Heart left ventricle (tissue), 16 donors: ENCODE data around the gene NPC1L1. TPM values are rescaled to one million over a fixed set of nuclear protein-coding genes. Genes with fewer than 3 reads are reported as not detected.

Experiments
- ATAC-seq, 4 donors: fragments of 200-7000 bp; cut with Tn5 transposase; one replicate each; pipeline ENCODE4 v1.9.1; 2020 to 2022; ENCODE audit warnings: moderate library complexity in 4 of 4, mild to moderate bottlenecking in 3 of 4, moderate number of reproducible peaks in 1 of 4
- DNase-seq, 5 donors: peaks; one replicate each; pipeline ENCODE4 v3.0.0-alpha.2; 2020
- H3K27ac ChIP-seq, 12 donors: fragments of 200-600 bp; sonication (generic) in 4 of 12; one replicate each; pipeline versions ENCODE4 v1.5.0 to v1.8.0; 2016 to 2022; ENCODE audit warnings: mild to moderate bottlenecking in 2 of 12
- H3K27me3 ChIP-seq, 9 donors: fragments of 200-600 bp; sonication (generic) in 2 of 9; one replicate each; pipeline versions ENCODE4 v1.5.1 to v1.8.0; 2016 to 2022; ENCODE audit warnings: mild to moderate bottlenecking in 3 of 9
- H3K36me3 ChIP-seq, 9 donors: fragments of 200-600 bp; sonication (generic) in 2 of 9; one replicate each; pipeline versions ENCODE4 v1.5.0 to v1.8.0; 2018 to 2022; ENCODE audit warnings: mild to moderate bottlenecking in 2 of 9
- H3K4me1 ChIP-seq, 12 donors: fragments of 200-600 bp; sonication (generic) in 4 of 12; one replicate each; pipeline versions ENCODE4 v1.5.0 to v1.8.0; 2016 to 2022; ENCODE audit warnings: mild to moderate bottlenecking in 3 of 12
- H3K4me3 ChIP-seq, 12 donors: fragments of 200-600 bp; sonication (generic) in 4 of 12; one replicate each; pipeline versions ENCODE4 v1.5.0 to v1.8.0; 2017 to 2022; ENCODE audit warnings: mild to moderate bottlenecking in 9 of 12, moderate library complexity in 4 of 12
- H3K9me3 ChIP-seq, 12 donors: fragments of 200-600 bp; sonication (generic) in 4 of 12; one replicate each; pipeline versions ENCODE4 v1.5.0 to v1.8.0; 2016 to 2022; ENCODE audit warnings: mild to moderate bottlenecking in 1 of 12
- CTCF ChIP-seq, 12 donors: fragments of 200-600 bp; sonication (generic) in 4 of 12; IDR thresholded peaks; one replicate each; pipeline versions ENCODE4 v1.5.0 to v1.8.0; 2018 to 2022; ENCODE audit warnings: antibody characterized with exemption in 12 of 12, mild to moderate bottlenecking in 5 of 12
- POLR2A ChIP-seq, 2 donors: fragments of 450-650 bp; IDR thresholded peaks; one replicate each; pipeline ENCODE4 v1.6.1; 2017; ENCODE audit warnings: antibody characterized with exemption in 2 of 2, mild to moderate bottlenecking in 2 of 2, moderate library complexity in 2 of 2
- WGBS, 4 donors: extraction: QIAGEN DNeasy Blood & Tissue Kit in 2 of 4; methylation state at CpG; one replicate each; pipeline versions ENCODE4 v1.1.5 to v1.1.7; 2013 to 2018; 5-methylcytosine and 5-hydroxymethylcytosine counted together
- intact Hi-C, 10 donors: fragments of 100-400 bp; cut with DNase I; formaldehyde crosslinking; loops; one replicate each; pipeline versions ENCODE4 v1.11.1 to v1.14.2; 2022
- polyA plus RNA-seq, 2 donors: library from polyadenylated mRNA; stranded (reverse); fragments of 200-250 nt; gene quantifications; one replicate each; pipeline ENCODE4 v1.2.3, GENCODE V29; 2013
- total RNA-seq, 9 donors: library from RNA; depleted of rRNA in 2 of 9; stranded (reverse); fragments of >200 nt in 2 of 9; fragmentation: NEBNext Ultra II Directional in 3 of 9; extraction: Animal tissue kit (Norgen Biotek cat#: 25700) in 3 of 9; gene quantifications; one replicate each; pipeline versions ENCODE4 v1.1.0 to v1.2.4, GENCODE V29; 2016 to 2023
- donor health status: ischemic (EF 13 %, LVEDD 7.1; RV severe dilation, severe dysfunction).
- donor health status: healthy with polysubstance abuse.
- donor health status: DM: no; HTN: yes; CAD: no.
- donor health status: DM: no; HTN: no; CAD: no.
- donor health status: ischemic (EF 25% LVEDD 6.9; RV normal size, moderate dysfunction).
- donor health status: ischemic (EF 25% LVEDD 5.7; RV mildly dilated, moderate dysfunction).
- donor health status: healthy.
- donor health status: DM: yes; HTN: yes; CAD: no.
- donor health status: ischemic (EF 35%, LVEDD 5.7; RV mildly dilated, moderate dysfunction).
- donor health status: nonischemic (EF 11% LVEDD 7.7; RV severe dilation, severe dysfunction).
- donor health status: DM: yes; HTN: yes; CAD: no.
- donor health status: PGD.
- donor health status: ischemic (EF 29% LVEDD 5.4; RV normal size, mild dysfunction).
- donor health status: nonischemic (EF 23%, LVEDD 6.1; RV moderate dilation, normal function).

Gene NPC1L1
- total and polyA plus RNA-seq, 11 donors, result 0.03 to 0.25 (median 0.13) TPM; not detected in 4

DNA sequence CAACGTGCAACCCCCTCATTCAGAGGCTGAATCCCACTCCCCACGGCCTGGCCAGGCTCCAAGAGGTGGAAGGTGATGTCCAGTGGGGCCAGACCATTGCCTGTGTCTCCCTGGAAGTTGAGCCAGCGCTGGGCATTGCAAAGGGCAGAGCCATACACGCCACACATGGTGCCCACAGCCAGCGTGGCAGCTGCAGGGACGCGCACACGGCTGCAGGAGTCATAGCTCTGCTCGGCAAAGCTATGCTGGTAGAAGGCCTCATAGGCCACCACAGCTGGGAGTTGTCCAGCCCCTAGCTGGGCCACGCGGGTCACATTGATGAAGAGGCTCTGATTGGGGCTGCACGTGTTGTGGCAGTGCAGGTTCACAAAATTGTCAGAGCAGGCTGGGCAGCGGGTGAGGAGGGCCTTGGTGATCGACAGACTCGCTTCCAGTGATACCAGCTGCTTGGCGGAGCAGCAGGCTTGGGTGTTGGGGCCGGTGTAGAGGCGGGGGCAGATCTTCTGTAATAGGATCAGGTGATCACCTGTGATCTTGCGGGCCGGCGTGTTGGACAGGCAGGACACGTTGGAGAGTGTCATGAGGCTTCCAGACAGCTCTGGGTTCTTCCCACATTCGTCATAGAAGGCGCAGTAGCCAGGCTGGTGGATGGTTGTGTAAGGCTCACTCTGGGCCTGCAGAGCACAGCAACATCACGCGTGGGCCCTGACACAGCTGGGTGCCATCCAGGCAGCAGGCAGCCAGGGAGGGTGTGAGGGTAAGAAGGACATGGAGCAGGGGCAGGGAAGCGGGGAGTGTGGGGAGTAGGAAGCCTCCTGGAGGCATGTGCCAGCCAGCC lies 1.2 kb downstream of the NPC1L1 start:
- intact Hi-C loops, result no loop called here
- WGBS, 4 donors, result 85 to 89% (median 88%) methylated on average over 13 to 27 of the region's 27 CpGs
- Histone ChIP-seq H3K4me1 (no peaks in the 10 kb centered on the region), H3K9me3 (no peaks in the 10 kb centered on the region), H3K27me3 (no peaks in the 10 kb centered on the region), H3K36me3 (no peaks in the 10 kb centered on the region), H3K4me3 (no peak overlapping the region), H3K27ac (no peak overlapping the region)
- ATAC-seq (no peak), DNase-seq (no peak)
- no peak for TF ChIP-seq CTCF (IDR thresholded peaks at IDR 0.05)

DNA sequence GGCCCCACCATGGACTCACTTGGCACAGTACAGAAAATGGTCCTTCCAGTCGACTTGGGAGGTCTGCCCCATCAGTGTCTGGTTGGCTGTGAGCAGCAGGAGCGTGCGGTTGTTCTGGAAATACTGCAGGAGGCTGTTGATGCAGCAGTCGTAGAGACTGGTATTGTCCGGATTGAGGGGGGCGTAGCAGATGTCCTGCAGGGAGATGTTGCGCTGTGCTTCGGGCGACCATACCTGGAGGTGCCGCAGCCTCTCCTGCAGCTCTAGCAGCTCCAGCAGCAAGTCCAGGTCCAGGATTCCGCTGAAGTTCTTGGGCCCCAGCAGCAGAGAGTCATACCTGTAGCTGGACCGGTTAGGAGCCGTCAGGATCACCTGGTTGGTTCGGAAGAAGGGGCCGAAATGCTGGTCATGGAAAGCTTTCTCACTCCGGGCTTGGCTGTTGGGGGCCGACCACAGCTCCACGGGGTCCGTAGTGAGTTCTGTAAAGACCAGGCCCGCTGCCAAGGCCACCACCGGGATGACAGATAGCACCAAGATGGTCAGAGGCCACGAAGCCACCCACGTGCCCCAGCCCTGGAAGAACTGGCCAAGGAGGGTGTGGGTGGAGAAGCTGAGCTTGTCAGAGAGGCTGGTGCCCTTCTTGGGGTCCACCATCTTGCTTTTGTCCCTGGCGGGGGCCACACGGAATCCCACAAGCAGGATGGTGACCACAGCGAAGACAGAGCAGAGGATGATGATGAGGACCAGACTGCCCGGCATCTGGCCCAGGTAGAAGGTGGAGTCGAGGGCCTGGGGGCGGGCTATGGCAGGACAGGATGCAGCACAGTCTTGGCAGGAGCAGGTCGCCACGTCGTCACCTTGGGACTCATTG lies 2.1 kb downstream of the NPC1L1 start:
- Histone ChIP-seq H3K4me1 (no peaks in the 10 kb centered on the region), H3K4me3 (no peak overlapping the region), H3K36me3 (no peaks in the 10 kb centered on the region), H3K27ac (no peak overlapping the region), H3K27me3 (no peaks in the 10 kb centered on the region), H3K9me3 (no peaks in the 10 kb centered on the region)
- ATAC-seq (no peak), DNase-seq (no peak)
- intact Hi-C loops, result no loop called here
- 87 to 92% (median 90%) methylated on average over 25 to 32 of the region's 32 CpGs for WGBS, 4 donors
- TF ChIP-seq POLR2A (IDR thresholded peaks at IDR 0.05) (no peak), CTCF (IDR thresholded peaks at IDR 0.05) (no peak)

DNA sequence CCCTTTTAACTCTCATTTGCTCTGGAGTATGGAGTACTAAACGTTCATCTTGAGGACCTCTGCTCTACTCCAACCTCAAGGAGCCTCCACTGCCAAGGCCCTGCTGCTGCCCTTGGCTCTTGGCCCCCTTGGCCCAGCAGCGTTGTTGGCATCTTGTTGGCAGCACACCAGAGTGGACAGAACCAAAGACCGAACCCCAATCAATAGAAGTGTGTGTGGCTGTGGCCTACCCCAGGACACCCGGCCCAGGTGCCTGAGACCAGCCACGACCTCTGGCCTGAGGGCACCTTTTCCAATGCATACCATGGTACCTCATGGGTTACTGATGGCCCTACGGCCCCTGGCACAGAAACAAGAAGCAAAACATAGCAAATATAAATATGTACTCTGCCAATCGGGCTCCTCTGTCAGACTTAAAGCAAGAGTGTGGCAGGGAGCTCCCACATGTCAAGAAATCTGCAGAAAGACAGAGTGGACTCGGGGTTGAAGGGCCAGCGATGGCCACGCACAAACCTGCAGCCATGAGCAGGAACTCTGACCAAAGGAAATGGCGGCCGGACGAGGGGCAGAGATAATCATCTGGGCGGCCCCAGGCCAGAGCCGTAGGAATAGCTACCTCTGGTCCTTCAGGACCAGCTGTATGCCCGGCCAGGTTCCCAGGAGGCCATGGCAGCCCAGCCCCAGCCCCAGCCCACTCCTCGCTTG lies 2.9 kb downstream of the NPC1L1 start:
- Histone ChIP-seq H3K36me3 (no peaks in the 10 kb centered on the region), H3K27ac (no peak overlapping the region), H3K4me3 (no peak overlapping the region), H3K27me3 (no peaks in the 10 kb centered on the region), H3K9me3 (no peaks in the 10 kb centered on the region), H3K4me1 (peaks cover 0 to 6% (median 0%) of the 10 kb centered on the region in 12 donors)
- no peak for ATAC-seq
- intact Hi-C loops, result no loop called here
- 83 to 88% (median 86%) methylated on average over 15 to 17 of the region's 17 CpGs for WGBS, 4 donors
- DNase-seq, result no peak
- TF ChIP-seq CTCF (IDR thresholded peaks at IDR 0.05), result no peak

GRCh38 chr7:44537442-44537841 lies 3.7 kb downstream of the NPC1L1 start:
- no peak for DNase-seq
- ATAC-seq, result no peak
- H3K27ac ChIP-seq, result no peak overlapping the region
- no peaks in the 10 kb centered on the region for H3K36me3 ChIP-seq
- H3K9me3 ChIP-seq, result no peaks in the 10 kb centered on the region
- H3K27me3 ChIP-seq, result no peaks in the 10 kb centered on the region
- no peak overlapping the region for H3K4me3 ChIP-seq
- WGBS, 4 donors, result 85 to 92% (median 89%) methylated on average over 6 of the region's 6 CpGs
- intact Hi-C loops, result no loop called here
- no peak for TF ChIP-seq CTCF (IDR thresholded peaks at IDR 0.05)
- H3K4me1 ChIP-seq, result peaks cover 0 to 6% (median 0%) of the 10 kb centered on the region in 12 donors
